Nucleus accumbens (tissue), 56 donors: Measurements from ENCODE around the gene SLC12A7.

Experiments used
- DNase-seq, 56 donors: peaks; one replicate each; lab custom pipeline; 2025; lab: John Stamatoyannopoulos, UW

SLC12A7 gene

DNA sequence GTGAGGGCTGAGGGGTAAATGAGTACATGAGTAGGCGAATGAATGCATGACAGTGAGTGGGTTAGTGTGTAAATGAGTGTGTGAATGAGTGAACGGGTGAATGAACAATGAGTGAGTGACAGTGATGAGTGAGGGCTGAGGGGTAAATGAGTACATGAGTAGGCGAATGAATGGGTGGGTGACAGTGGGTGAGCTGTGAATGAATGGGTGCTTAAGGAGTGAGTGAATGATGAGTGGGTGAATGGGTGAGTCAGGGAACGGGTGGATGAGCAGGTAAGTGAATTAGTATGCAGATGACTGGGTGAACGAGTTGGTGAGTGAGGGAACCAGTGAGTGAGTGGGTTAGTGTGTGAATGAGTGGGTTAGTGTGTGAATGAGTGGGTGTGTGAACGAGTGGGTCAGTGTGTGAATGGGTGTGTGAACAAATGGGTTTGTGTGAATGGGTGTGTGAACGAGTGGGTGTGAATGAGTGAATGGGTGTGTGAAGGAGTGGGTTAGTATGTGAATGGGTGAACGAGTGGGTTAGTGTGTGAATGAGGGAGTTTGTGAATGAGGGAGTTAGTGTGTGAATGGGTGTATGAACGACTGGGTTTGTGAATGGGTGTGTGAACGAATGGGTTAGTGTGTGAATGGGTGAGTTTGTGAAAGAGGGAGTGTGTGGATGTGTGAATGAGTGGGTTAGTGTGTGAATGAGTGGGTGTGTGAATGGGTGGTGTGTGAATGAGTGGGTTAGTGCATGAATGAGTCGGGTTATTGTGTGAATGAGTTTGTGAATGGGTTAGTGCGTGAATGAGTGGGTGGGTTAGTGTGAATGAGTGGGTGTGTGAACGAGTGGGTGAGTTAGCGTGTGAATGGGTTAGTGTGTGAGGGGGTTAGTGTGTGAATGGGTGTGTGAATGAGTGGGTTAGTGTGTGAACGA is 70.4 kb downstream of the SLC12A7 start:
- peak in 16 of 56 donors; percentile 5 to 78 (median 30) for DNase-seq

DNA sequence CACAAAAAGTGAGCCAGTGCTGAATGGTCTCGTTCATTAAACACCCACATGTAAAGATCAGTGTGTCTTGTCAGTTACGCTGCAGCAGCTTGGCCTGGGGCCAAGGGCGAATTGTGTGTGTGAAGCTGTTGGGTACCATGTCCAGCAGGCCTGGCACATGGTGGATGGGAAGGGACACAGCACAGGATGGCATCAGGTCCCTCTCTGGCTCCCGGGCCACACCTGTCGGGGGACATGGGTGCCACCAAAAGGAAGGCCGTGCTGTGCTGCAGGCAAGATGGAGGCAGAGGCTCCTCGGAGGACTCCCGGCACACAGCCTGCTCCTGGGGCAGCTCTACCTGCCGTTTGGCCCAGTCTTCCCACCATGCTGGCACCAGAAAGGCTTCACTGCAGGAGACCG is 71.3 kb downstream of the SLC12A7 start:
- no peak for DNase-seq

- DNase-seq, result no peak
Observed at GRCh38 chr5:1039706-1040260, 72.1 kb downstream of the SLC12A7 start.

- DNase-seq, result no peak
Observed at GRCh38 chr5:1039210-1039548, 72.7 kb downstream of the SLC12A7 start.

DNA sequence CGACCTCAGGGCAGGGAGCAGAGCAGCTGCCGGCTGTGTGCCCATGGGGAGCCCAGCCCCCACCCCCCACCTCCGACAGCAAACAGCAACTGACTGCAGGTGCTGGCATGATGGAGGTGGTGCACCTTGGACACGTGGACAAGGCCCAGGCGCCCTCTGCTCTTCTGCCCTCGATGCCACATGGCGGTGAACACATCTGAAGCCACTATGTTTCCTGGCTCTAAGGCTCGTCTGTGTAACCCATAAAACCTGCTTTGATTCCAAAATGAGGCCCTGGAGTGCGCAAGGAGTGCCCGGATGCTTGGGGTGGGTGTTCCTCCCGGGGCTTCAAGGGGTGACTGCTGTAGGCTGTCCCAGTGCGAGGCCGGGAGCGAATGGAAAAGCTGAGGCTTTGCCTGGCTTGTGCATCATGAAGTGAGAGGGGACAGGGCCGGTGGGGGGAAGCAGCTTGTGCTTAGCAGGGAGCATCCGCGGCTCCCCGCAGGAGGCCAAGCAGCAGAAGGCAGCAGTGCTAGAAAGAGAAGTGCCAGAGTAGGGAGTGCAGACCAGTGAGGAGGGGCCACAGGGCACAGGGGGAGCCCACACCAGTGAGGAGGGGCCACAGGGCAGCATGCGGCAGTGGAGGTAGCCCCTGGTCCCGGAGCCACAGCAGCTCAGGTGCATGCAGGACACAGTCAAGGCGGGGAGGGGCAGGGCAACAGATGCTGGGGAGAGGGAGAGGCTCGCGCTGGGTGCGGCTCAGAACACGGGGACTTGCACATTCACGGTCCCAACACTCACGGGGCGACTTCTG is 73.2 kb downstream of the SLC12A7 start:
- no peak for DNase-seq

GRCh38 chr5:1037671-1038416 is 74.0 kb downstream of the SLC12A7 start:
- DNase-seq, result no peak

DNA sequence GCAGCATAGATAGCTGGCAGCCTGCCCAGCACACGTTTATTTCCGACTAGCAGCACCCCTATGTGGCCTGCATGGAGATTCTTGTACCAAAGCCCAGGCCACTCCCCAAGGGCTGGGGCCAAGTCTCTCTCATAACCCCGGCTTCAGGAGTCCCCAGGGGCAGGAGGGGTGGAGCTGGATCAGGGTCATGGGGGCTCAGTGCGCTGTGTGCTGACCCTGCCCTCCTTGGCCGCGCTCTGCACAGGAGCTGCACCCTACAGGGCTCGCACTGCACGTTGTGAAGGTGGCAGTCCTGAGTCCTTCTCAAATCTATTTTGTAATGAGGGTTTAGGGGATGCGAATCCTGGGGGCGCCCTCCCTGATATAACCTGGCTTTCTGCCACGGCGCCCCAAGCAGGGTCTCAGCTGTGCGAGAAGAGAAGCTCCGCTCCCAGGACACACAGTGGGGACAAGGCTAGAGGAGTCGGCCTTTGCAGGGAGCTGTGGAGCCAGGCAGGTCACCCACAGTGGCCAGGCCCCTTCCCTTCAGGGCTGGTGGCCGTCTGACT is 74.7 kb downstream of the SLC12A7 start:
- DNase-seq, result no peak

DNA sequence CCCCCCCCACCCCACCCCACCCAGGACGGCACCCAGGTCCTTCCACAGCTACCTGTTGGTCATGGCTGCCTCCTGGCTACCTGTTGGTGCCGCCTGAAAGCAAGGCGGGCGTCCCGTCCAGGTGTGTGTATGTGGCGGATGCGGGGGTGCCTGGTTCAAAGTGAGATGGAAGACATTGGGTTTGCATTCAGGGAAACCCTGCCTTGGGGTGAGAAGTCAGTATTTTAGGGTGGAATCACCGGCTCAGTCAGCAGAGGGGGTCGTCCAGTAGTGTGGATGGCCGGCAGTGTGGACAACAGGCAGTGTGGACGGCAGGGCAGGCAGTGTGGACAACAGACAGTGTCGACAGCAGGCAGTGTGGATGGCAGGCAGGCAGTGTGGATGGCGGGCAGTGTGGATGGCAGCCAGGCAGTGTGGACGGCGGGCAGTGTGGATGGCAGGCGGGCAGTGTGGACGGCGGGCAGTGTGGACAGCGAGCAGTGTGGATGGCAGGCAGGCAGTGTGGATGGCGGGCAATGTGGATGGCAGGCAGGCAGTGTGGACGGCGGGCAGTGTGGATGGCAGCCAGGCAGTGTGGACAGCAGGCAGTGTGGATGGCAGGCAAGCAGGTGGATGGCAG is 75.2 kb downstream of the SLC12A7 start:
- DNase-seq, result no peak

DNA sequence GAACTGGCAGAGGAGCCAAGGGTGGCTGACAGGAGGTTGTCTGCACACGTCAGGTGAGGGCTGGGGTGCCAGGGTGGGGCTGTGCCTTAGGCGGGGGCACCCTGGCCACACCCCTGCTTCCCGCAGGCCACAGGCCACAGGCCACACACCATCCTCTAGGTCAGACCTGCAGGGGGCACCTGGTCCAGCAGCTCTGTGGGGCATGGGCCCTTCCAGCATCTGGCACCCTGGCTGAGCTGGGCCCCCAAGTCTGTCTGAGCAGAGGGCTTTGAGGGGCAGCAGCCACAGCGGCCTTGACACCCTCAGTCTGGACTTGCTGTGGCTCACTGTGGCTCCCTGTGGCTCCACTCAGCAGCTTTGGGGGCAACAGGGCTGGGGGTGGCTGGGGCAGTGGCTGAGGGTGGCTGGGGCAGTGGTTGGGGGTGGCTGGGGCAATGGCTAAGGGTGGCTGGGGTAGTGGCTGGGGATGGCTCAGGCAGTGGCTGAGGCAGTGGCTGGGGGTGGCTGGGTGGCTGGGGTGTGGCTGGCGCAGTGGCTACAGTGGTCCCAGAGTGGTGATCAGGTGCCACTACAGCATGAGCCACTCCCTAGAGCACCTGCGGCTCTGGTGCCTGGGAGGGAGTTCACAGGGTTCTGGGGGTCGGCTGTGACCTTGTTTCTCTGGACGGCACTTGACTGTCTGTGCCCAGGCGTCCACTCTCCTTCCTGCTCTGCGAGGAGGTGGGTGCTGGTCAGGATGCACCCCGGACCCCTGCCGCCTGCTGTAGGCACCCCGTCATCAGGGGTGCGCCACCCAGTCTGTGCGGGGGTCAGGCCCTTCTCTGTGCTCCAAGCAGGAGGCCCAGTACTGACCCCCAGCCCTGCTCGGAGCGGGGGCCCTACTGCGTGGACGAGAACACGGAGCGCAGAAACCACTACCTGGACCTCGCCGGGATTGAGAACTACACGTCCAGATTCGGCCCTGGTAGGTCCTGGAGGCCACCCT is 76.2 kb downstream of the SLC12A7 start:
- DNase-seq, result no peak

DNA sequence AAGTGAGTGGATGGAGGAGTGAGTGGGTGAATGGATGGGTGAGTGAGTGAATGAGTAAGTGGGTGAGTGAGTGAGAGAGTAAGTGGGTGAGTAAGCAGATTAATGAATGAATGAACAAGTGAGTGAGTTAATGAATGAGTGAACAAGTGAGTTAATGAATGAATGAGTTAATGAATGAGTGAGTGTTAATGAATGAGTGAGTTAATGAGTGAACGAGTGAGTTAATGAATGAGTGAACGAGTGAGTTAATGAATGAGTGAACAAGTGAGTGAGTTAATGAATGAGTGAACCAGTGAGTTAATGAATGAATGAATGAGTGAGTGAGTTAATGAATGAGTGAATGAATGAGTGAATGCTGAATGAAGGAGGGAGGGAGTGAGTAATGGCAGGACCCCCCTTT is 76.9 kb downstream of the SLC12A7 start:
- no peak for DNase-seq

GRCh38 chr5:1034421-1034905 is 77.4 kb downstream of the SLC12A7 start:
- no peak for DNase-seq

GRCh38 chr5:1033606-1034420 is 78.0 kb downstream of the SLC12A7 start:
- peak in 1 of 56 donors; percentile 16 for DNase-seq

GRCh38 chr5:1033178-1033577 is 78.7 kb downstream of the SLC12A7 start:
- peak in 1 of 56 donors; percentile 4 for DNase-seq

- DNase-seq, result no peak
Observed at GRCh38 chr5:1032551-1033027, 79.3 kb downstream of the SLC12A7 start.

DNA sequence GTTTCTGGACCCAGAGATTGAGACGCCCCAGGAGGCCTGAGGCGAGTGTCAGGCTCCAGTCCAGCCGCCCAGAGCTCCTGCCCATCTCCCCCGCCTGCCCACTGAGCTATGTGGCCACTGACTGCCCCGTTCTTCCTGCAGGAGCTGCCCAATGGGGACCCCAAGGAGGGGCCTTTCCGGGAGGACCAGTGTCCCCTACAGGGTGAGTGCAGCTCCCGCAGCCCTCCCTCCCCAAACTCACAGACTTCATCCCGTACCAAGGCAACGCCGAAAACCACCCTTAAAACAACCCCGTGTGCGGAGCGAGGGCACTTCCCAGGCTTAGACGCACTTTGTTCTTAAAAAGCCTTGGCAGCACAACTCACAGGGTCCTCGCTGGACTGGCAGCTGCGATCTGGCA is 79.9 kb downstream of the SLC12A7 start:
- DNase-seq, result no peak

GRCh38 chr5:1031306-1031959 is 80.4 kb downstream of the SLC12A7 start:
- no peak for DNase-seq

- DNase-seq, result no peak
Observed at GRCh38 chr5:1030801-1031271, 81.0 kb downstream of the SLC12A7 start.
